ENCODE measurements around the gene DNHD1. TPM values are rescaled to one million over a fixed set of nuclear protein-coding genes. Genes with fewer than 3 reads are reported as not detected.

The DNHD1 gene
- total RNA-seq, 5 donors from 2014 or later (not counting 1 experiment from before 2014, with no cell fraction given): 44.1 to 52.0 (median 47.8) TPM

GRCh38 chr11:6561288-6561687 lies 64.2 kb downstream of the DNHD1 start:
- DNase-seq: no peak
- no peaks in the 10 kb centered on the region for H3K9me3 Mint-ChIP-seq

GRCh38 chr11:6563121-6563619 lies 66.1 kb downstream of the DNHD1 start:
- no peak overlapping the region for H3K4me3 ChIP-seq (ENCODE audit: control insufficient read depth in 1 of 2, extremely low read depth in 1 of 2, low read length in 1 of 2)
- ATAC-seq (replicated peaks in 1 of 4): no peak
- H3K27ac ChIP-seq (ENCODE audit: low read length): no peak overlapping the region
- H3K9me3 ChIP-seq: no peaks in the 10 kb centered on the region
- H3K27me3 ChIP-seq (replicated peaks in 1 of 2; ENCODE audit: control insufficient read depth in 2 of 2, extremely low read depth in 1 of 2, insufficient read depth in 2 of 2, low read length in 1 of 2): no peaks in the 10 kb centered on the region
- H3K36me3 ChIP-seq (ENCODE audit: control insufficient read depth in 2 of 2, extremely low read depth in 1 of 2, insufficient read depth in 1 of 2, low read length in 1 of 2): peaks cover 0 to 8% of the 10 kb centered on the region in 2 donors
- H3K4me3 Mint-ChIP-seq: no peak overlapping the region
- H3K9me3 Mint-ChIP-seq: no peaks in the 10 kb centered on the region
- H3K27ac Mint-ChIP-seq: no peak overlapping the region
- WGBS (ENCODE audit: insufficient coverage): 95% methylated on average over 3 of the region's 4 CpGs
- H3K4me1 Mint-ChIP-seq: peaks cover 0 to 12% (median 0%) of the 10 kb centered on the region in 3 donors
- ChIA-PET POLR2A (no interaction called here), CTCF (no interaction called here)
- H3K4me1 ChIP-seq (ENCODE audit: control insufficient read depth in 1 of 2, extremely low read depth in 1 of 2, insufficient read depth in 2 of 2, low read length in 2 of 2): no peaks in the 10 kb centered on the region
- DNase-seq: no peak
- H3K36me3 Mint-ChIP-seq: peaks cover 39% of the 10 kb centered on the region
- H3K27me3 Mint-ChIP-seq: no peaks in the 10 kb centered on the region

More at GRCh38 chr11:6561288-6561687, 64.2 kb downstream of the DNHD1 start:
- Histone ChIP-seq H3K27me3 (replicated peaks in 1 of 2; ENCODE audit: control insufficient read depth in 2 of 2, extremely low read depth in 1 of 2, insufficient read depth in 2 of 2, low read length in 1 of 2) (no peaks in the 10 kb centered on the region), H3K4me3 (ENCODE audit: control insufficient read depth in 1 of 2, extremely low read depth in 1 of 2, low read length in 1 of 2) (no peak overlapping the region), H3K9me3 (no peaks in the 10 kb centered on the region), H3K27ac (ENCODE audit: low read length) (no peak overlapping the region), H3K4me1 (ENCODE audit: control insufficient read depth in 1 of 2, extremely low read depth in 1 of 2, insufficient read depth in 2 of 2, low read length in 2 of 2) (no peaks in the 10 kb centered on the region), H3K36me3 (ENCODE audit: control insufficient read depth in 2 of 2, extremely low read depth in 1 of 2, insufficient read depth in 1 of 2, low read length in 1 of 2) (peaks cover 0 to 8% of the 10 kb centered on the region in 2 donors)
- H3K4me1 Mint-ChIP-seq: peaks cover 0 to 12% (median 0%) of the 10 kb centered on the region in 3 donors
- CTCF ChIA-PET: interaction anchor here in 1 of 2 donors (0.5 to 0.9 kb wide), 2 partner anchors 9 to 134 kb away, joined by 3 to 4 read pairs; no protein-coding TSS in a partner anchor
- H3K36me3 Mint-ChIP-seq: peaks cover 45% of the 10 kb centered on the region
- no CpG with 5 or more reads among the region's 3 CpGs for WGBS (ENCODE audit: insufficient coverage)
- H3K27me3 Mint-ChIP-seq: no peaks in the 10 kb centered on the region
- no peak for ATAC-seq (replicated peaks in 1 of 4)
- POLR2A ChIA-PET: interaction anchor here in 1 of 2 donors (0.6 kb wide), 1 partner anchor 13 kb away, joined by 4 read pairs; no protein-coding TSS in a partner anchor
- H3K27ac Mint-ChIP-seq: no peak overlapping the region
- no peak overlapping the region for H3K4me3 Mint-ChIP-seq

GRCh38 chr11:6563667-6564066 lies 66.6 kb downstream of the DNHD1 start:
- no peaks in the 10 kb centered on the region for H3K4me1 ChIP-seq (ENCODE audit: control insufficient read depth in 1 of 2, extremely low read depth in 1 of 2, insufficient read depth in 2 of 2, low read length in 2 of 2)
- Mint-ChIP-seq H3K36me3 (peaks cover 39% of the 10 kb centered on the region), H3K27ac (no peak overlapping the region), H3K27me3 (no peaks in the 10 kb centered on the region), H3K4me1 (peaks cover 0 to 12% (median 0%) of the 10 kb centered on the region in 3 donors), H3K4me3 (no peak overlapping the region), H3K9me3 (no peaks in the 10 kb centered on the region)
- ChIA-PET POLR2A (no interaction called here), CTCF (no interaction called here)
- H3K4me3 ChIP-seq (ENCODE audit: control insufficient read depth in 1 of 2, extremely low read depth in 1 of 2, low read length in 1 of 2): no peak overlapping the region
- no peaks in the 10 kb centered on the region for H3K27me3 ChIP-seq (replicated peaks in 1 of 2; ENCODE audit: control insufficient read depth in 2 of 2, extremely low read depth in 1 of 2, insufficient read depth in 2 of 2, low read length in 1 of 2)
- WGBS (ENCODE audit: insufficient coverage): 98% methylated on average over 10 of the region's 10 CpGs
- ATAC-seq (replicated peaks in 1 of 4) (no peak), DNase-seq (no peak)
- H3K27ac ChIP-seq (ENCODE audit: low read length): no peak overlapping the region
- H3K9me3 ChIP-seq: no peaks in the 10 kb centered on the region
- H3K36me3 ChIP-seq (ENCODE audit: control insufficient read depth in 2 of 2, extremely low read depth in 1 of 2, insufficient read depth in 1 of 2, low read length in 1 of 2): peaks cover 0 to 9% of the 10 kb centered on the region in 2 donors

GRCh38 chr11:6565325-6565724 lies 68.2 kb downstream of the DNHD1 start:
- Mint-ChIP-seq H3K9me3 (no peaks in the 10 kb centered on the region), H3K4me1 (peaks cover 0 to 12% (median 0%) of the 10 kb centered on the region in 3 donors), H3K27ac (no peak overlapping the region), H3K36me3 (peaks cover 34% of the 10 kb centered on the region), H3K27me3 (no peaks in the 10 kb centered on the region), H3K4me3 (no peak overlapping the region)
- ChIA-PET POLR2A (no interaction called here), CTCF (no interaction called here)
- DNase-seq (no peak), ATAC-seq (replicated peaks in 1 of 4) (no peak)
- H3K4me1 ChIP-seq (ENCODE audit: control insufficient read depth in 1 of 2, extremely low read depth in 1 of 2, insufficient read depth in 2 of 2, low read length in 2 of 2): no peaks in the 10 kb centered on the region
- H3K36me3 ChIP-seq (ENCODE audit: control insufficient read depth in 2 of 2, extremely low read depth in 1 of 2, insufficient read depth in 1 of 2, low read length in 1 of 2): peaks cover 0 to 13% of the 10 kb centered on the region in 2 donors
- WGBS (ENCODE audit: insufficient coverage): no CpG with 5 or more reads among the region's 2 CpGs
- no peaks in the 10 kb centered on the region for H3K9me3 ChIP-seq
- no peaks in the 10 kb centered on the region for H3K27me3 ChIP-seq (replicated peaks in 1 of 2; ENCODE audit: control insufficient read depth in 2 of 2, extremely low read depth in 1 of 2, insufficient read depth in 2 of 2, low read length in 1 of 2)
- no peak overlapping the region for H3K27ac ChIP-seq (ENCODE audit: low read length)
- H3K4me3 ChIP-seq (ENCODE audit: control insufficient read depth in 1 of 2, extremely low read depth in 1 of 2, low read length in 1 of 2): no peak overlapping the region

GRCh38 chr11:6565988-6566703 lies 69.1 kb downstream of the DNHD1 start:
- peaks cover 0 to 12% (median 0%) of the 10 kb centered on the region in 3 donors for H3K4me1 Mint-ChIP-seq
- H3K9me3 Mint-ChIP-seq: no peaks in the 10 kb centered on the region
- DNase-seq (no peak), ATAC-seq (replicated peaks in 1 of 4) (no peak)
- H3K9me3 ChIP-seq: no peaks in the 10 kb centered on the region
- peaks cover 32% of the 10 kb centered on the region for H3K36me3 Mint-ChIP-seq
- no peak overlapping the region for H3K4me3 ChIP-seq (ENCODE audit: control insufficient read depth in 1 of 2, extremely low read depth in 1 of 2, low read length in 1 of 2)
- peaks cover 0 to 13% of the 10 kb centered on the region in 2 donors for H3K36me3 ChIP-seq (ENCODE audit: control insufficient read depth in 2 of 2, extremely low read depth in 1 of 2, insufficient read depth in 1 of 2, low read length in 1 of 2)
- H3K27ac ChIP-seq (ENCODE audit: low read length): no peak overlapping the region
- H3K27ac Mint-ChIP-seq: no peak overlapping the region
- WGBS (ENCODE audit: insufficient coverage): 93% methylated on average over 3 of the region's 5 CpGs
- ChIA-PET CTCF (interaction anchor here in 1 of 2 donors (0.8 kb wide), 1 partner anchor 36 kb away, joined by 4 read pairs; no protein-coding TSS in a partner anchor), POLR2A (interaction anchor here in 1 of 2 donors (0.6 kb wide), 1 partner anchor 13 kb away, joined by 3 read pairs; no protein-coding TSS in a partner anchor)
- no peaks in the 10 kb centered on the region for H3K4me1 ChIP-seq (ENCODE audit: control insufficient read depth in 1 of 2, extremely low read depth in 1 of 2, insufficient read depth in 2 of 2, low read length in 2 of 2)
- no peak overlapping the region for H3K4me3 Mint-ChIP-seq
- H3K27me3 ChIP-seq (replicated peaks in 1 of 2; ENCODE audit: control insufficient read depth in 2 of 2, extremely low read depth in 1 of 2, insufficient read depth in 2 of 2, low read length in 1 of 2): no peaks in the 10 kb centered on the region
- H3K27me3 Mint-ChIP-seq: no peaks in the 10 kb centered on the region

- CTCF ChIA-PET: interaction anchor here in 1 of 2 donors (0.8 kb wide), 1 partner anchor 36 kb away, joined by 4 read pairs; no protein-coding TSS in a partner anchor
- Mint-ChIP-seq H3K9me3 (no peaks in the 10 kb centered on the region), H3K27me3 (no peaks in the 10 kb centered on the region), H3K36me3 (peaks cover 30% of the 10 kb centered on the region), H3K4me3 (no peak overlapping the region), H3K27ac (no peak overlapping the region), H3K4me1 (peaks cover 0 to 7% (median 0%) of the 10 kb centered on the region in 3 donors)
- 88% methylated on average over 13 of the region's 13 CpGs for WGBS (ENCODE audit: insufficient coverage)
- ATAC-seq (replicated peaks in 1 of 4) (no peak), DNase-seq (no peak)
- H3K36me3 ChIP-seq (ENCODE audit: control insufficient read depth in 2 of 2, extremely low read depth in 1 of 2, insufficient read depth in 1 of 2, low read length in 1 of 2): peaks cover 0 to 13% of the 10 kb centered on the region in 2 donors
- H3K4me3 ChIP-seq (ENCODE audit: control insufficient read depth in 1 of 2, extremely low read depth in 1 of 2, low read length in 1 of 2): no peak overlapping the region
- H3K4me1 ChIP-seq (ENCODE audit: control insufficient read depth in 1 of 2, extremely low read depth in 1 of 2, insufficient read depth in 2 of 2, low read length in 2 of 2): no peaks in the 10 kb centered on the region
- POLR2A ChIA-PET: interaction anchor here in 1 of 2 donors (0.6 kb wide), 1 partner anchor 14 kb away, joined by 3 read pairs; no protein-coding TSS in a partner anchor
- no peaks in the 10 kb centered on the region for H3K9me3 ChIP-seq
- H3K27ac ChIP-seq (ENCODE audit: low read length): no peak overlapping the region
- no peaks in the 10 kb centered on the region for H3K27me3 ChIP-seq (replicated peaks in 1 of 2; ENCODE audit: control insufficient read depth in 2 of 2, extremely low read depth in 1 of 2, insufficient read depth in 2 of 2, low read length in 1 of 2)
Measured at GRCh38 chr11:6566704-6567370, 69.8 kb downstream of the DNHD1 start.
